ENCODE results near the gene LAMTOR2. TPM values are rescaled to one million over a fixed set of nuclear protein-coding genes. Genes with fewer than 3 reads are reported as not detected.

The LAMTOR2 gene
- total RNA-seq, 1 donor from 2014 or later, result 25.7 TPM

DNA sequence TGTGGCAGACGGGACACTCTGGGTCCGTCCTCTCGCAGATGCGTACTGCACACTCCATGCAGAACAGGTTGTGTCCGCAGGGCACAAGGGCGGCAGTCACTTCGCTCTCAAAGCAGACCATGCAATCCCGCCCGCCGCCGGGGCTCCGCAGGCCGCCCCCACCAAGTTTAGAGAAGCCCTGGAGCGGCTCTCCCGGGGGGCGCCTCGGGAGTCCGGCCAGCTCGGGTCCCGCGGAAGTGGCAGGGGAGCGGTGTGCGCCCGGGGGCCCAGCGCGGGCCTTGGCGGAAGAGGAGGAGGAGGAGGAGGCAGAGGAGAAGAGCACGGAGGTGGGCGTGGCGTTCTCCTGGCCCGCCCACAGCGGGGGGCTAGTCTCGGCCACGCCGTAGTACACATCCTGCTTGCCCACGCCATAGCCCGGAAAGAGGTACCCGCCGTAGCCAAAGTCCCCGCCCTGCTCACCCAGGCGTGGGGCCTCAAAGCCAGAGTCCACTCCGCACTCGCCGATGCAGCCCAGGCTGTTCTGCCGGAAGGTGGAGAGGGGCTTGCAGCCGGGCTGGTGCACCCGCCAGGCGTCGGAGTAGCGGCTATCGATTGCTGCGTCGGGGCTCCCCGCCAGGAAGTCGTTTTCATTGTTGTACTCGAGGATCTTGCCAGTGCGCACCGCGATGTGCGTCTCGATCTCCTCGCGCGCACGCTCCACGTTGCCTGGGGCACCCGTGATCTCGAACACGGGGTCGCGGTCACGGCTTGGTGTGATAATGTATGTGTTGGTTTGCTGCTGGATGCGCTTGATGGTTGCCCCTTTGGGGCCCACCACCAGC lies 22.2 kb downstream of the LAMTOR2 start:
- DNase-seq, result no peak

GRCh38 chr1:156077430-156077760 lies 22.8 kb downstream of the LAMTOR2 start:
- DNase-seq, result no peak

GRCh38 chr1:156078728-156079127 lies 24.1 kb downstream of the LAMTOR2 start:
- DNase-seq, result no peak

- no peak for DNase-seq
These were observed 25.2 kb downstream of the LAMTOR2 start for GRCh38 chr1:156079762-156080161.

- no peak for DNase-seq
These were observed 25.8 kb downstream of the LAMTOR2 start for GRCh38 chr1:156080241-156080862.

DNA sequence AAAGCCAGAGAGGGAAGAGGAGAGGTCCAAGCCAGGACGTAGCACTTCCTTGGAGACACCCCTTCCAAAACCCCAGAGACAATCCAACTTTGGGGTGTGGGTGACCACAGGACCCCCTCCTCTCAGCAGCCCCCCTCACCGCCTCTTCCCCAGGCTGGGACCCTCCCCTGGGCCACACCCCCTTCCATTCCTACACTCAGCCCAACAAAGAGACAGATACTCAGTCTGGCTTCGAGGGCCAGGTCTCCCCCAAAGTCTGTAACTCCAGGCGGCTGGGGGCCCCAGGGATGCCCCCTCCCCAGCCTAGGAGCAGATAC lies 26.2 kb downstream of the LAMTOR2 start:
- DNase-seq, result no peak

DNA sequence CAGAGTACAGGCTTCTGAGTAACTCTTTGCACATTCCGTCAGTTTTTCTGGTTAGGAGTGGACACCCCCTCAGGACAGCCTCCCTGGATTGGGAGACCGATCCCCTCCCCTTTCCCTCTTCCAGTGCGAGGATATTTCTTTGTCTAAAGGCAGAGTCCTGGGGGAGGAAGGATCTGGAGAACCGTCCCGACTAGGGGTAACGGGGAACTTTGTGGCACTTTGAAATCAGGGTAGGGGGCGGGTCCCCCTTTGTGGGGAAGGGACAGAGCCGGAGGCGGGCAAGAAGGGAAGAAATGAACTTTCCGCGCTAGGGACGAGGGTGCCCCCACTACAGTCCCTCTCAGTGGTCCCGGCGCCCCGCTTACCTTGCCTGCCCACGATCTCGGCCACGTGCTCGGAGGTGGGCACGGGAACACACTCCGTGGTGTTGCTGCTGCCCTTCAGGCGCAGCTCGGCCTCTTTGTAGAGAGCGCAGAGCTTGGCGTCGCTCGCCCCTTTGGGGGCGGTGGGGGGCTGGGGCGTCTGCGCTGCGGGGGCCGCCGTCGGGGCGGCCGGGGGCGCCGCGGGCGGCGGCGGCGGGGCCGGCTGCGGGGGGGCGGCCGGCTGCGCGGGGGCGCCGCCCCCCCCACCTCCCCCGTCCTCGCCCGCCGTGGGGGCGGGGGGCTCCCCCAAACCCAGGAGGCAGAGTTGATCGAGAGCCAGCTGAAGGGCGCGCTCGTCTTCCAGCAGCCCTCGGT lies 26.8 kb downstream of the LAMTOR2 start:
- DNase-seq, result no peak

DNA sequence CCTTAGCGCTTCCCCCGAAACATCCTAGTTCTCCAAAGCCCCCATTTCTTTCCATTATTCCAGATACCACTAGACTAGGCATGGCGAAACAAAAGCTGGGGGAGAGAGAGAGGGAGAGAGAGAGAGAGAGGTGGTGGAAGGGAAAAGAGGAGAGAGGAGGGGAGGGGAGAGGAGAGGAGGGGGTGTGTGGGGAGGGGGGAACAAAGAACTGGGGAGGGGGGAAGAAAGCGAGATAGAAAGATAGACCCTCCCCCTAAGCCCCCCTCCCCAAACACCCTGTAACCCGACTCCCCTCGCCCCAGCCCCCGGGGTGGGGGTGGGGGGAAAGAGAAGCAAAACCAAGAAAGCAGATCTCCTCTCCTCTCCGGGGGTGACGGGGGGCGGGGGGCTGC lies 27.3 kb downstream of the LAMTOR2 start:
- no peak for DNase-seq

- peak; percentile 69 for DNase-seq
These were observed 27.9 kb downstream of the LAMTOR2 start, which contains the start of gene MEX3A for GRCh38 chr1:156082309-156083091. Gene MEX3A (minus strand): TSS chr1:156082465. CDS start chr1:156081998, 467 bp downstream.

DNA sequence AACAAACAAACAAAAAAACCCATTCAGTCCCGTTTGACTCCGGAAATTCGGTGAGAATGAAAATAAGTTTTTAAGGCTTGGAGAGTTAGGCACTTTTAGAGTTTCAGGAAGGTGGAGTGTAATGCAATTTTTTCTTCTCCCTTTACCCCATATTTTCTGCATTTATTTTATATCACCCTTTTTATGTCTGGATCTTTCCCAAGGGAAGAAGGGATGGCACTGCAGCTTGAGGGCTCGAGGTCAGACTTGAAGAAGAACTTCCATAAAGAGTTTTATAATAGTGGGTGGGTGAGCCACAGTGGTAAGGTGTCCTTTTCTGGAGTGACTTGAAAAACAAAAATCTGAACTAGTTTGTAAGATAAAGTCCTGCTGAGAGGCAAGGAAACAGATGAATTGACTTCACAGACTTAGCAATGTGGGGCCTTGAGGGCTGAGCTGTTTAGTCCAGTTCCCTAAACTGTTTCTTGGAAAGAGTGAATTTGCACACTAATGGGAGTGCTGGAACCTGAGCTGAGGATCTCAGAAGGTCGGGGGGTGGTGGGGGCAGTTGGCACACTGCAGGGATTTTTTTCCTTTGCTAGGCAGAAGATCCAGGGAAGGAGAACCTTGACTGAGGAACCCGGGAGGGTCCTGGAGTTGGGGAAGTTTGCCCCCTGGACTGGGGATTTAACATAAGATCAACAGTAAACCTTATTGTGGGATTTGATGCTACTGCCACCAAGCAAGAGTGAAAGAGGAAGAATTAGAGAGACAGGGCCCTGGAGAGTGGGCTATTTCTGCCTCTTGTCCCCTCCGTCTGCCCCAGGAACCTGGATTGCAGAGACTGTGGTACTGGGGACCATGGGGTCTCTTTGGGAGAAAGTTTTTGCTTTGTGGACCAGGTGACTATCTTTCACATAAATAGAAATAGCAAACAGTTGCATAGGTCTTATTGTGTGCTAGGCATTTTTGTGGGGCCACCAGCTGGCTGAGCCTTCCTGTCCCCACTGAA lies 29.5 kb downstream of the LAMTOR2 start:
- DNase-seq, result no peak

- no peak for DNase-seq
These were observed 31.7 kb downstream of the LAMTOR2 start for GRCh38 chr1:156086256-156086662.

DNA sequence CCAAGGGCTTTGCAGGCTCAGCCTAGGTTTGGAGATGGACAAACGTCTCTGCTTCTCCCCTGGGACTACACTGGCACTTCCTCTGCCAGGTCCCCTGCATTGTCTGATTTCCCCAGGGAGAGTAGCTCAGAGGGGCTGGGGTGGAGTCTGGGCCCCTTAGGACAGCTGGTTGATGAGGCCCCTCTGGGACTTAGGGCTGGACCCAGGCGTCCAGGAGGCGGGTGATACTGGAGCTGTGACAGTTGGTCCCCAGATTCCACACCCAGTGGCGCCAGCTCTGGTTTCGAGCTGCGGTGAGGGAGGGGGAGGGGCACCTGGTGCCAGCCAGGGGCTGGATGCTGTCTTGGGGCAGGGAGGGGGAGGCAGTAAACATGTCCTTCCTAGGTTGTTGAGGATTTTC lies 35.1 kb downstream of the LAMTOR2 start:
- no peak for DNase-seq

GRCh38 chr1:156090138-156090839 lies 35.7 kb downstream of the LAMTOR2 start:
- DNase-seq, result no peak

DNA sequence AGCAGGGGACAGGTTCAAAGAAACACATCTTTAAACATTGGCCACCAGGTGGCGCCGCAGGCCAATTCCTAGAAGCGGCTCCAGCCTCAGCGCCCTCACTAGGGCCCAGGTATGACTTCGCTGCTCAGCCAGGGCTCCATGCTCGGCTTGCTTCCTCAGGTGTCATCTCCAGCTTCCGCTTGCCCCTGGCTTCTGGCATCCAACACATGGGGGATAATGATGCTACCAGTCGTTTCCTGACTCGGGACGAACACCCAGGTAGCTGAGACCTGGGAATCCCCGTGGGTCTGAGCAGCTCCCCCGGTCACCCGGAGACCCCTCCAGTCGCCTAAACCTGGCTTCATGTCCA lies 36.2 kb downstream of the LAMTOR2 start:
- DNase-seq, result no peak

- no peak for DNase-seq
These were observed 37.0 kb downstream of the LAMTOR2 start for GRCh38 chr1:156091610-156092009.

DNA sequence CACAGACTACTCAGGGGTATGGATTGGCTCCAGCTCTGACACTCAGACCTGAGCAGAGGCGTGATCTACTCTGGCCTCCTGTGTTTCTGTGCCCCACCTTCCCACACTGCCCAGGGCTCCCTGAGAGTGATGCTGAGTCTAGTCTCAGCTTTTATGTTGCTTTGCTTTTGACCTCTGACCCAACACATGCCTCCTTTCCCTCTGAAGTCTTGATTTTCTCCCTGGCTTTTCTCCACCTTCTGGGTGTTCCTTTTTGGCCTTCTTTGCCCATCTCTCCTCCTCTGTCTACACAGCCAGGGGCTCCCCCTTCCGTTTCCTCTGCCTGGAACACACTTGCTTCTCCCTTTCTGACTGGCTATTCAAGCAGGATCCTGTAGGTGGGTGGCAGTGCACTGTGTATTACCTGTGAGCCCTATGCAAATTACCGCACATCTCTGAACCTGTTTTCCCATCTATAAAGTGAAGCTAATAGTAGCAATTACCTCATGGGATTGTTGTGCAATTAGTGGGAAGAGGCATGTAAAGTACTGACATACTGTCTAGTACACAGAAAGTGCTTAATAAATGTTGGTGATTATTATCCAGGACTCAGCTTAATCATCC lies 41.4 kb downstream of the LAMTOR2 start:
- DNase-seq, result no peak

DNA sequence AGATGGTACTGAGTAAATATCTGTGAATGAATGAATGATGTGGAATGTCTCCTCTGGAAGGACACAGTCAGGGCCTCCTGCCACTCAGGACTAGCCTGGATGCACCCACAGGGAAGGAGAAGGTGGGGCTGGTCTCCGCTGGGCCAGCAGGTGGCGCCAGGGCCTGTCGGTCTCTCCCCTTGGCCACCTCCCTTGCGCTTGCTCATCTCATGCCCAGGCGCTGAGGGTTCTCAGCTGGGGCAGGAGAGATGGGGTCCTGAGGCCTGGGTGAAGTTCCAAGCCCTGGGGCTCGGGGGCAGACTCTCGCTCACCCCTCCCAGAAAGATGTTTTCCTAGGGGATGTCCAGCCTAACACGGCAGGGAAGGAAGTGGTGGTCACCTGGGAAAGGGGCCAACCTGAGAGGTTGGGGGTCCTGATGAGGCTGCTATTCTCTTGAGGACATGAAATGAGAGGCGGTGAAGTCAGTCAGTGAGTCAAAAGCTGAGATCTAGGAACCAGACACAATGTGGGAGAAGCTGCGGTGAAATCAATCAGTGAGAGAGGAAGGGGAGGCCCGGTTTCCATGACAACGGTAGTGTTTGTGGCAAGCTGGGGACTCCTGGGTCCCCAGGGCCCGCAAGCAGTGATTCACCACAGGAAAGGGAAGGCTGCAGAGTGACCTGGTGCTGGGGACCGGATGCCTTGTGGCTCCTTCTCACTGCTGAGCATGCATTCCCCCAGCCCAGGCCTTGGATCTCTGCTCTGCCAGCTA lies 42.2 kb downstream of the LAMTOR2 start:
- DNase-seq, result no peak

DNA sequence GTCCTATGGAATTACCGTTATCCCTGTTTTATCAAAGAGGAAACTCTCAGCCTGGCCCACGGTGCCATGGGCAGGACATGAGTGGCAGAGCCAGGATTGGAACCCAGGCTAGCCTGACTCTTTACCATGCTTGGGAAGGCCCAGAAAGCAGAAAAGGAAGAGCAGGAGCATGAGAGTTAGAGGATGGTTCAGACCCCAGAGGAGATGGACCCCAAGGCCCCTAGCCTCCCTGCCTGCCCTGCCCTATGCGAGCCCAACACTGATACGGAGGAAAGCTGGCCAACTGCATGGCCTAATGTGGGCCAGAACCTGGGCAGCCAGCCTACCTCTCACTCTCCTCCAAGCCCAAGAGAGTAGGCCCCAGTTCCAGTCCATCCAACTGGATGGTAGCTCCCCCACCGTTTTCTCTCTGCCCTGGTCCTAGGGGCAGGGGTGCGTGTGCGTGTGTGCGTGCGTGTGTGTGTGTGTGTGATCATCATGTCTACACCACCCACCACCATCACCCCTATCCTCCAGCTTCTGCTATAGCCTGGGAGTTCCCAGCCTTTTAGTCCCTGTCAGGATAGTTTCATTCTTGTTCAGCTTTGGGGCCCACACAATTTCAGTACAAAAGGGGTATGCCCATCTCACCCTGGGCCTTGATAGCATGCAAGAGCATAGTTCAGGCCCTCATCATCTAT lies 43.1 kb downstream of the LAMTOR2 start:
- DNase-seq, result no peak

DNA sequence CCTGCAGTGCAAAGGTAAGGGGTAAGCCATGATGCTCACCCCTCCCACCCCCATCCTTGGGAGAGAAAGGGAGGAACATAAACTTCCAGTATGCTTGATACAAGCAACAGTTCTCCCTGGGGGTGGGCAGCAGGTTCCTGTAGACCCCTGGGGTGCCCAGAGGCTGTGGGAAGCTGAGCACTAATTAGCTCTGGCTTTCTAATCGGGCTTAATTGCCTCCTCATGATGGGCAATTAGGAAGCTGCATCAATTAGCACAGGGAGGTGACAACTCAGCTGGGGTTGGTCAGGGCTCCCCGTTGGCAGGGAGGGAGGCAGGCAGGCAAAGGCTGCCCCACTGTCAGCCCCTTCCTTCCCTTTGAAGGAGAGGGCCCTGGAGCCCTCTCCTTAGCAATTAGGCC lies 44.2 kb downstream of the LAMTOR2 start:
- no peak for DNase-seq
